ENCODE data around the gene EYA4.

EYA4 gene

GRCh38 chr6:133388731-133389130, 147.6 kb downstream of the EYA4 start:
- TF ChIP-seq, protein P1, sequence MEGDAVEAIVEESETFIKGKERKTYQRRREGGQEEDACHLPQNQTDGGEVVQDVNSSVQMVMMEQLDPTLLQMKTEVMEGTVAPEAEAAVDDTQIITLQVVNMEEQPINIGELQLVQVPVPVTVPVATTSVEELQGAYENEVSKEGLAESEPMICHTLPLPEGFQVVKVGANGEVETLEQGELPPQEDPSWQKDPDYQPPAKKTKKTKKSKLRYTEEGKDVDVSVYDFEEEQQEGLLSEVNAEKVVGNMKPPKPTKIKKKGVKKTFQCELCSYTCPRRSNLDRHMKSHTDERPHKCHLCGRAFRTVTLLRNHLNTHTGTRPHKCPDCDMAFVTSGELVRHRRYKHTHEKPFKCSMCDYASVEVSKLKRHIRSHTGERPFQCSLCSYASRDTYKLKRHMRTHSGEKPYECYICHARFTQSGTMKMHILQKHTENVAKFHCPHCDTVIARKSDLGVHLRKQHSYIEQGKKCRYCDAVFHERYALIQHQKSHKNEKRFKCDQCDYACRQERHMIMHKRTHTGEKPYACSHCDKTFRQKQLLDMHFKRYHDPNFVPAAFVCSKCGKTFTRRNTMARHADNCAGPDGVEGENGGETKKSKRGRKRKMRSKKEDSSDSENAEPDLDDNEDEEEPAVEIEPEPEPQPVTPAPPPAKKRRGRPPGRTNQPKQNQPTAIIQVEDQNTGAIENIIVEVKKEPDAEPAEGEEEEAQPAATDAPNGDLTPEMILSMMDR (IDR thresholded peaks at IDR 0.05; ENCODE audit: low read depth, low read length, missing control alignments), result no peak
- DNase-seq (ENCODE audit: extremely low read depth, low read depth), result no peak
- no peak overlapping the region for H3K4me3 ChIP-seq (replicated peaks; ENCODE audit: low read depth, low read length)

DNA sequence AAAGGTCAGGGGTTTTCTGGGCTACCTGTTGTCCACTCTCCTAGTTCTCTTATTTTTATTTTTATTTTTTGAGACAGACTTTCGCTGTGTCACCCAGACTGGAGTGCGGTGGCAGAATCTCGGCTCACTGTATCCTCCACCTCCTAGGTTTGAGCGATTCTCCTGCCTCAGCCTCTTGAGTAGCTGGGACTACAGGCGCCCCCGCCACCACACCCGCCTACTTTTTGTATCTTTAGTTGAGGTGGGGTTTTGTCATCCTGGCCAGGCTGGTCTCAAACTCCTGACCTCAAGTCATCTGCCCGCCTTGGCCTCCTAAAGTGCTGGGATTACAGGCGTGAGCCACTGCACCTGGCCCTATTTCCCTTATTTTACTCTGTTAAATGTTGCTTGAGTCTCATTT, 149.0 kb downstream of the EYA4 start:
- no peak for DNase-seq (ENCODE audit: extremely low read depth, low read depth)
- TF ChIP-seq, protein P1 (IDR thresholded peaks at IDR 0.05; ENCODE audit: low read depth, low read length, missing control alignments), result no peak
- H3K4me3 ChIP-seq (replicated peaks; ENCODE audit: low read depth, low read length), result no peak overlapping the region

DNA sequence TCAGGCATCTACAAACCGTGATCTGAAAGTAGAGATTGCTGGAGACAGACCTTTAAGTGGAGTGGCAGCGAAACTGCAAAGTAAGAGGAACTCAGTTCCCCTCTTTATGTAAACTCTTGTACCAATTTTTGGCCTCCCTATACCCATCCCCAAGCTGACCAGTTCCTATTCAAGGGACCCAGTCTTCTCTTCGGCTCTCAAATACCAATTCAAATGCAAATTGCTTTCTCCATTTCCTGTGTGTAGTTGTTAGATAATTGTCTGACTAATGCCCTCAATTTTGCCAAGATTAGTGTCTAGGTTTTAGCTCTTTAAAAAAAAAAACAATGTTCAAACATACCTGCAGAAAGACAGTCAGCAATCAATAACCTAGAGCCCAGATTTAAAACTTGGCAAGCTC, 150.9 kb downstream of the EYA4 start:
- H3K4me3 ChIP-seq (replicated peaks; ENCODE audit: low read depth, low read length), result no peak overlapping the region
- TF ChIP-seq, protein P1 (IDR thresholded peaks at IDR 0.05; ENCODE audit: low read depth, low read length, missing control alignments), result no peak
- no peak for DNase-seq (ENCODE audit: extremely low read depth, low read depth)

GRCh38 chr6:133392641-133393040, 151.5 kb downstream of the EYA4 start:
- no peak for DNase-seq (ENCODE audit: extremely low read depth, low read depth)
- TF ChIP-seq, protein P1 (IDR thresholded peaks at IDR 0.05; ENCODE audit: low read depth, low read length, missing control alignments), result no peak
- H3K4me3 ChIP-seq (replicated peaks; ENCODE audit: low read depth, low read length), result no peak overlapping the region

DNA sequence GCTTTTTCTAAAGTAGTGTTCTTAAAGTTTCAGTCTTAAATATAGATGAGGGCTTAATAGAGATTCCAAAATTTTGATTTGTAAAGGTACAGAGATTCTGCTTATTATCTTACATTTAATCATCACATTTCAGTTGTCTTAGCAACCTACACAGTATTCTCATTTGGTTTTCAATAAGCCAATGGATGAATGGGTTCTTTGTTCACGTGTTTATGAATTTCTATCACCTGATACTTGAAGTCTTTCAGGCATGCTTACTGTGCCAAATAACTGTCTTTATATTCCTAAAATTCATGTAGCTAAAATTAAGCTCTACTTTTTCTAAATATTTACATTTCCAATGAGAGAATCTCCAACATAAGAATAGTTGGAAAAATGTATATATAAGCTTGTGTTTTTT, 152.7 kb downstream of the EYA4 start:
- TF ChIP-seq, protein P1 (IDR thresholded peaks at IDR 0.05; ENCODE audit: low read depth, low read length, missing control alignments), result no peak
- H3K4me3 ChIP-seq (replicated peaks; ENCODE audit: low read depth, low read length), result no peak overlapping the region
- no peak for DNase-seq (ENCODE audit: extremely low read depth, low read depth)

DNA sequence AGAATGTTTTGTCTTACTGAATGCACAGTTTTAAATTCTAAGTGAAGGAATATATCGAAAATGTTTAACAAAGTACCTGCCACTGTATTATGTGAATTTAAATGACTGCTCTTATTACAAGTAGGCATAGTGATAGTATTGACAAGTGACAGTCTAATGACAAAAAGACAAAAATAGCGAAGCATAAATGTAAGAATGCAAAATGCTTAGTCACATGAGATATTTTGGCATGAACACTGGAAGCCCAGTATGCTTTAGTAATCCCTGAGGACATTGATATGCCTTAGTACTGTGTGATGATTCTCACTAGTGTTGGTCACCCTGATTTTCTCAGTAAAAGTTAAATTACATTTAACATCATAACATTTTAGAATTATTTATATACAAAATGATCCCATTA, 153.5 kb downstream of the EYA4 start:
- TF ChIP-seq, protein P1 (IDR thresholded peaks at IDR 0.05; ENCODE audit: low read depth, low read length, missing control alignments), result no peak
- no peak overlapping the region for H3K4me3 ChIP-seq (replicated peaks; ENCODE audit: low read depth, low read length)
- DNase-seq (ENCODE audit: extremely low read depth, low read depth), result no peak

- TF ChIP-seq, protein P1 (IDR thresholded peaks at IDR 0.05; ENCODE audit: low read depth, low read length, missing control alignments), result no peak
- peak; percentile 1 for DNase-seq (ENCODE audit: extremely low read depth, low read depth)
- no peak overlapping the region for H3K4me3 ChIP-seq (replicated peaks; ENCODE audit: low read depth, low read length)
Observed at GRCh38 chr6:133396233-133396983, 155.3 kb downstream of the EYA4 start.

Measured in HFF-Myc (cell line).